Type B pancreatic cell (in vitro differentiated cells): ENCODE data around the gene LY6G5C. TPM values are rescaled to one million over a fixed set of nuclear protein-coding genes. Genes with fewer than 3 reads are reported as not detected.

Experiments
- DNase-seq: peaks from one replicate; pipeline ENCODE4 v3.0.0; 2021; ENCODE audit warnings: mixed read lengths; ENCODE audit not compliant: unreplicated experiment; ENCODE audit errors: extremely low spot score
- H3K27ac Mint-ChIP-seq: 2 replicates; pipeline ENCODE4 v1.8.0; 2021; ENCODE audit warnings: mild to moderate bottlenecking, mixed read lengths
- H3K27me3 Mint-ChIP-seq: 2 replicates; pipeline ENCODE4 v1.8.0; 2021; ENCODE audit warnings: mixed read lengths
- H3K36me3 Mint-ChIP-seq: 2 replicates; pipeline ENCODE4 v1.8.0; 2021; ENCODE audit warnings: mixed read lengths
- H3K4me1 Mint-ChIP-seq: one replicate; pipeline ENCODE4 v1.8.0; 2021; ENCODE audit warnings: mixed read lengths; ENCODE audit not compliant: unreplicated experiment
- H3K4me3 Mint-ChIP-seq: 2 replicates; pipeline ENCODE4 v1.8.0; 2021; ENCODE audit warnings: mild to moderate bottlenecking, mixed read lengths
- H3K9me3 Mint-ChIP-seq: 2 replicates; pipeline ENCODE4 v1.8.0; 2021; ENCODE audit warnings: mixed read lengths
- total RNA-seq: library from RNA; stranded (reverse); gene quantifications from 2 replicates; pipeline ENCODE4 v1.2.1, GENCODE V29; 2021; ENCODE audit warnings: low replicate concordance
- TF ChIP-seq, protein P1 (sequence below): fragments of 200-600 bp; sonication (generic); conservative IDR thresholded peaks from 2 replicates; pipeline ENCODE4 v1.5.0; 2021; ENCODE audit warnings: antibody characterized with exemption, mild to moderate bottlenecking

The LY6G5C gene
- total RNA-seq, 1 donor from 2014 or later = 2.3 TPM

DNA sequence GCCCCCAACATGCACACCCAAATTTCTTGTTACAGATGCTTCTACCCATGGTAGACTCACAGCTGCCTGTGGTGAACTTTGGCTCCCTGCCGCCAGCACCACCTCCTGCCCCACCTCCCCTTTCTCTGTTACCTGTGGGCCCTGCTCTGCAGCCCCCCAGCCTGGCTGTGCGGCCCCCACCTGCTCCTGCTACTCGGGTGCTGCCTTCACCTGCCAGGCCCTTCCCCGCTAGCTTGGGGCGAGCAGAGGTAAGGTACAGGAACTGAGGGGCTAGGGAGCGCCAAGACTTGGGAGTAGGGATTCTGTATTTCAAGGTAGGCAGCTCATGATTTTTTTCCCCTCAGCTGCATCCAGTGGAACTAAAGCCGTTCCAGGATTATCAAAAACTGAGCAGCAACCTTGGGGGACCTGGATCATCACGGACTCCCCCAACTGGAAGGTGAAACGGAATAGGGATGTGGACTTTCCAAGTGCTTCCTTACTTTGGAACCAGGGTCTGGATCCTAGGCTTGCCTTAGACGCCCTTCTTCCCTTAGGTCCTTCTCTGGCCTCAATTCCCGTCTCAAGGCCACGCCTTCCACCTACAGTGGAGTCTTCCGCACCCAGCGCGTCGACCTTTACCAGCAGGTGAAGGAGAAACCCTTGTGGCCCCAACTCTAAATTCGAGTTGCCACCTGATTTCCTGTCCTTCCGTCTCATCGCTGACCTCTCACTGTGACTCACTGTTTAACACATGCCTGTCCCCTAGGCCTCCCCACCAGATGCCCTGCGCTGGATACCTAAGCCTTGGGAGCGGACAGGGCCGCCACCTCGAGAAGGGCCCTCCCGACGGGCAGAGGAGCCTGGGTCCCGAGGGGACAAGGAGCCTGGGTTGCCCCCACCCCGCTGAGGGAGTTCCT is 43.9 kb downstream of the LY6G5C start:
- no peaks in the 10 kb centered on the region for H3K4me1 Mint-ChIP-seq
- H3K27me3 Mint-ChIP-seq = no peaks in the 10 kb centered on the region
- TF ChIP-seq, protein P1, sequence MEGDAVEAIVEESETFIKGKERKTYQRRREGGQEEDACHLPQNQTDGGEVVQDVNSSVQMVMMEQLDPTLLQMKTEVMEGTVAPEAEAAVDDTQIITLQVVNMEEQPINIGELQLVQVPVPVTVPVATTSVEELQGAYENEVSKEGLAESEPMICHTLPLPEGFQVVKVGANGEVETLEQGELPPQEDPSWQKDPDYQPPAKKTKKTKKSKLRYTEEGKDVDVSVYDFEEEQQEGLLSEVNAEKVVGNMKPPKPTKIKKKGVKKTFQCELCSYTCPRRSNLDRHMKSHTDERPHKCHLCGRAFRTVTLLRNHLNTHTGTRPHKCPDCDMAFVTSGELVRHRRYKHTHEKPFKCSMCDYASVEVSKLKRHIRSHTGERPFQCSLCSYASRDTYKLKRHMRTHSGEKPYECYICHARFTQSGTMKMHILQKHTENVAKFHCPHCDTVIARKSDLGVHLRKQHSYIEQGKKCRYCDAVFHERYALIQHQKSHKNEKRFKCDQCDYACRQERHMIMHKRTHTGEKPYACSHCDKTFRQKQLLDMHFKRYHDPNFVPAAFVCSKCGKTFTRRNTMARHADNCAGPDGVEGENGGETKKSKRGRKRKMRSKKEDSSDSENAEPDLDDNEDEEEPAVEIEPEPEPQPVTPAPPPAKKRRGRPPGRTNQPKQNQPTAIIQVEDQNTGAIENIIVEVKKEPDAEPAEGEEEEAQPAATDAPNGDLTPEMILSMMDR = no peak
- DNase-seq = no peak
- H3K9me3 Mint-ChIP-seq = no peaks in the 10 kb centered on the region
- H3K27ac Mint-ChIP-seq = no peak overlapping the region
- no peak overlapping the region for H3K4me3 Mint-ChIP-seq
- peaks cover 29% of the 10 kb centered on the region for H3K36me3 Mint-ChIP-seq

DNA sequence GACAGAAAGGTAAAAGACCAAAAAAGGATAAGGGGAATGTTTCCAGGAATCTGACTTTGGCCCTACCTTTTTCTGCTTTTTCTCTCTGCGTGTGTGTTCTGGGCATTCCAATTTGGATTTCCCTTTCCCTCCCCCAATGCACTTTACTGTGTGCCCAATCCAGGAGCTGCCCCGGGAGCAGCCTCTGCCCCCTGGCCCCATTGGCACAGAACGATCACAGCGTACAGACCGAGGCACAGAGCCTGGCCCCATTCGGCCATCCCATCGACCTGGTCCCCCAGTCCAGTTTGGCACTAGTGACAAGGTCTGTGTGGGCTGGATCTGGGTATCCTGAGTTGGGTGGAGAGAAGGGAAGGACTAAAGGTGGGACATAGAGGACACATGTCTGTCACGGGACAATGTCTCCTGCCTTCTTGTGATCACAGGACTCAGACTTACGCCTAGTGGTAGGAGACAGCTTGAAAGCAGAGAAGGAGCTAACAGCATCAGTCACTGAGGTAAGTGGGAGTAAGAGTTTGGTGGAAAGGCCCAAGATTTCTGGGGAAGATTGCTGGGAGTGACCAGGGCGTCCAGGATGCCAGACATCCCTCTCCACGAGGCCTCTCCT is 45.8 kb downstream of the LY6G5C start:
- peaks cover 27% of the 10 kb centered on the region for H3K36me3 Mint-ChIP-seq
- no peaks in the 10 kb centered on the region for H3K9me3 Mint-ChIP-seq
- H3K27ac Mint-ChIP-seq = no peak overlapping the region
- H3K4me3 Mint-ChIP-seq = no peak overlapping the region
- no peak for DNase-seq
- H3K4me1 Mint-ChIP-seq = no peaks in the 10 kb centered on the region
- no peaks in the 10 kb centered on the region for H3K27me3 Mint-ChIP-seq
- TF ChIP-seq, protein P1 = no peak

DNA sequence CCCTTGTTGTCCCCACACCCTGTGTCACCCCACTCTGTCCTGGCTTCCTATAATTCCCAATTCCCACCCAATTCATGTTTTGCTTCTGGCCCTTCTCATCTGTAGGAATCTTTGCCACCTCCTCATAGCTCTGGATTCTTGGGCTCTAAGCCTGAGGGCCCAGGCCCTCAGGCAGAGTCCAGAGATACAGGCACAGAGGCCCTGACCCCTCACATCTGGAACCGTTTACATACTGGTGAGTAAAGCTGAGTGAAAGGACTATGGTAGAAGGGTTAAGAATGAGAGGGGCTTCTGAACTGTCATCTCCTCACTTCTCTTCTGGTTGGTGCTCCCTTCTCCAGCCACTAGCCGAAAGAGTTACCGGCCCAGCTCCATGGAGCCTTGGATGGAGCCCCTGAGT is 46.7 kb downstream of the LY6G5C start:
- H3K27ac Mint-ChIP-seq = no peak overlapping the region
- H3K4me3 Mint-ChIP-seq = no peak overlapping the region
- peaks cover 27% of the 10 kb centered on the region for H3K36me3 Mint-ChIP-seq
- TF ChIP-seq, protein P1 = no peak
- DNase-seq = no peak
- no peaks in the 10 kb centered on the region for H3K9me3 Mint-ChIP-seq
- H3K4me1 Mint-ChIP-seq = no peaks in the 10 kb centered on the region
- no peaks in the 10 kb centered on the region for H3K27me3 Mint-ChIP-seq

DNA sequence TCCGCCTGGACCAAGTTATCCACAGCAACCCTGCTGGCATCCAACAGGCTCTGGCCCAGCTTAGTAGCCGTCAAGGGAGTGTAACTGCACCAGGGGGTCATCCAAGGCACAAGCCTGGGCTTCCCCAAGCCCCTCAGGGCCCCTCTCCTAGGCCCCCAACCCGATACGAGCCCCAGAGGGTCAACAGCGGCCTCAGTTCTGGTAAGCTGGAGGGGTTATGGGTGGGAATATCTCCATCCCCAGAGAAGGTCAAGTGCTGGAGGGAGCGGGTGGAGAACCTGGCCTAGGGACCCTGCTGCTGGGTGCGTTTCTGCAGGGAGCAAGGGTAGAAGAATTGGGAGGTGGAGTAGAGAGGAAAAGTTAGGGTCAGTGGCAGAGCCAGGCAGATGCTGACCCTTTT is 47.4 kb downstream of the LY6G5C start:
- no peak for DNase-seq
- Mint-ChIP-seq H3K36me3 (peaks cover 23% of the 10 kb centered on the region), H3K9me3 (no peaks in the 10 kb centered on the region), H3K4me3 (no peak overlapping the region), H3K27me3 (no peaks in the 10 kb centered on the region), H3K4me1 (no peaks in the 10 kb centered on the region), H3K27ac (no peak overlapping the region)
- TF ChIP-seq, protein P1 = no peak

DNA sequence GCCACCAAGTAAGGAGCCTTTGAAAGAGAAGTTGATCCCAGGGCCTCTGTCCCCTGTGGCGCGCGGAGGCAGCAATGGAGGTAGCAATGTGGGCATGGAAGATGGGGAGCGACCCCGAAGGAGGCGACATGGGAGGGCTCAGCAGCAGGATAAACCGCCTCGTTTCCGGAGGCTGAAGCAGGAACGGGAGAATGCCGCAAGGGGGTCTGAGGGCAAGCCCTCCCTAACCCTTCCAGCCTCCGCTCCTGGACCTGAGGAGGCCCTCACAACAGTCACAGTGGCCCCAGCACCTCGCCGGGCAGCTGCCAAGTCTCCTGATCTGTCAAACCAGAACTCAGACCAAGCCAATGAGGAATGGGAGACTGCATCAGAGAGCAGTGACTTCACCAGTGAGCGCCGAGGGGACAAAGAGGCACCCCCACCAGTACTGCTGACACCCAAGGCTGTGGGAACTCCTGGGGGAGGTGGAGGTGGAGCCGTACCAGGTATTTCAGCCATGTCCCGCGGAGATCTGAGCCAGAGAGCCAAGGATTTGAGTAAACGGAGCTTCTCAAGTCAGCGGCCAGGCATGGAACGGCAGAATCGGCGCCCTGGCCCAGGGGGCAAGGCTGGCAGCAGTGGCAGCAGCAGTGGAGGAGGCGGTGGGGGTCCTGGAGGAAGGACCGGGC is 48.5 kb downstream of the LY6G5C start:
- peaks cover 3% of the 10 kb centered on the region for H3K4me1 Mint-ChIP-seq
- H3K27me3 Mint-ChIP-seq = no peaks in the 10 kb centered on the region
- no peak overlapping the region for H3K27ac Mint-ChIP-seq
- TF ChIP-seq, protein P1 = no peak
- H3K4me3 Mint-ChIP-seq = no peak overlapping the region
- H3K36me3 Mint-ChIP-seq = peaks cover 32% of the 10 kb centered on the region
- no peak for DNase-seq
- no peaks in the 10 kb centered on the region for H3K9me3 Mint-ChIP-seq
